Measurements from ENCODE around the gene NOTCH1.

NOTCH1 gene

DNA sequence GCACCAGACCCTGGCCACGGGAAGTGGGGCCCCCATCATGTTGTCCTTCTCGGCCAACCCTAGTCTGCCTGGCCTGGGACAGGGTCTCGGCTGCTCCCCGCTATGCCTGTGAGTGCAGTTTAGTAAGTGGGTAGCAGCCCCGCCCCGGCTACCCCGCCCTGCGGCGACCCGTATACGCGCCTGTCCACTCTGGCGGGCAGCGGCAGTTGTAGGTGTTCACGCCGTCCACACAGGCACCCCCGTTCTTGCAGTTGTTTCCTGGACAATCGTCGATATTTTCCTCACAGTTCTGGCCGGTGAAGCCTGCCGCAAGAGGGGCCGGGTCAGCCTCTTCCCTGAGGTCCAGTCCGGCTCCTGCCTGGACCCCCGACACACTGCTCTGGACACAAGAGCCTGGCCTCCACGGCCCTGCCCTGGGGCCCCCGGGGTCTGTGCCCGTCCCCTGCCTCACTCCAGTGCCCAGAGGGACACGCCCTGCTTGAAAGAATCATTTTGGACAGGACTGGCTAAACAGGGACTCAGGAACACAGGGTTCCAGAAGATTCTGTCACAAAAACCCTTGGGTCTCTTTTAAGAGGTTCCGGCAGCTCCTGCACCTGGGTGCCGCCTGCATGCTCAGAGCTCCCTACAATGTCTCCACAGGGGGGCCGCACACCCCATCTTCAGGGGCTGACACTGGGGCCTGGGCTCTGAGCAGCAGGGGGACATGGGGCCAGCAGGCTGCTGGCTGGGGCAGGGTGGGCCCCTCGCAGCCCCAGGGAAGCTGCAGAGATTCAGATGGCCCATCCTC lies 26.4 kb downstream of the NOTCH1 start:
- DNase-seq = no peak

DNA sequence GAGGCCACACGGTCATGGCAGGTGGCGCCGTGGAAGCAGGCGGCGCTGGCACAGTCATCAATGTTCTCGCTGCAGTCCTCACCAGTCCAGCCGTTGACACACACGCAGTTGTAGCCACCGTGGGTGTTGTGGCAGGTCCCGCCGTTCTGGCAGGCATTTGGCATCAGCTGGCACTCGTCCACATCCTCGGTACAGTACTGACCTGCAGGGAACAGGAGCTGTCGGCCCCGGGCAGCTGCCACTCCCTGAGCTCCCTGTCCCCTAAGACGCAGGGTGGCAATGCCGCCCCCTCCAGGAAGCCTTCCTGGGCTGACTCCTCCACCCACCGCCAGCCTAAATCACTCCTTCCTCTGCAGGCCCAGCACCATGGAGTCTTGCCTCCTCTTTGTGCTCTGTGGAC lies 27.2 kb downstream of the NOTCH1 start:
- DNase-seq = no peak

DNA sequence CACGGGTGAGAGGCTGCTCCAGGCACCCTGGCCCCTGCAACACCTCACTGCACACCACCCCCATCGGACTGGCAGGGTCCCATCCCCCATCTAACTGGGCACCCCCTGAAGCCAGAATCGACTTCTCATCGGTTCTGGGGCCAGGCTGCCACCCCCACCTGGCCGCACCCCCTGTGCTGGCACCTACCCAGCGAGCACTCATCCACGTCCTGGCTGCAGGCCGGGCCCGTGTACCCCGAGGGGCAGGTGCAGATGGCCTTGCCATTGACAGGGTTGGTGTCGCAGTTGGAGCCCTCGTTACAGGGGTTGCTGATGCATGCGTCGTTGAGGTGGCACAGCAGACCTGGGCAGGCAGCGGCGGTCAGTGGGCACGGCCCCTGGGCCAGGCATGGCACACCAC lies 27.9 kb downstream of the NOTCH1 start:
- no peak for DNase-seq

DNA sequence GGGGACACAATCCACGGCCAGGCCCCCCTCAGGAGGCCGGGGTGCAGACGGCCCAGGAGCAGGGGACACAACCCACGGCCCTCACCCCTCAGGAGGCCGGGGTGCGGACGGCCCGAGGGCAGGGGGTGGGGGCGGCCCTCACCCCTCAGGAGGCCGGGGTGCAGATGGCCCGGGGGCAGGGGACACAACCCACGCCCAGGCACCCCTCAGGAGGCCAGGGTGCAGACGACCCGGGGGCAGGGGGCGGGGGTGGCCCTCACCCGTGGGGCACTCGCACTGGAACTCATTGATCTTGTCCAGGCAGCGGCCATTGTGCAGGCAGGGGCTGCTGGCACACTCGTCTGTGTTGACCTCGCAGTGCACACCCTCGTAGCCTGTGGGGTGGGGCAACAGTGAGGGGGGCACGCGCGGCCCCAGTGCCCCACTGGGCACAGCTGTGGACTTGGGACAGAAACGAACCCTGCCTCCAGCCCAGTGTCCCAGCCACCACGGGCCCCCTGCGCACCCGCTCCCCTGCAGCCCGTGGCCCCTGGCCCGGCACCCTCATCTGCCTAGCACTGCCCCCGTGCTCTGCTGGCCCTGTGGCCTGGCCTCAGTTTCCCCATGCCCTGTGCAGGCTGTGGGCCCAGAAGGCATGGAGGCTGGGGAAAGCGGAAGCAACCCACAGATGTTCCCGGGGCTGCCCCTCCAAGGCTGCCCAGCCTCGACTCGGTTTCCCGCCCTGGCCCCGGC lies 28.7 kb downstream of the NOTCH1 start:
- no peak for DNase-seq

DNA sequence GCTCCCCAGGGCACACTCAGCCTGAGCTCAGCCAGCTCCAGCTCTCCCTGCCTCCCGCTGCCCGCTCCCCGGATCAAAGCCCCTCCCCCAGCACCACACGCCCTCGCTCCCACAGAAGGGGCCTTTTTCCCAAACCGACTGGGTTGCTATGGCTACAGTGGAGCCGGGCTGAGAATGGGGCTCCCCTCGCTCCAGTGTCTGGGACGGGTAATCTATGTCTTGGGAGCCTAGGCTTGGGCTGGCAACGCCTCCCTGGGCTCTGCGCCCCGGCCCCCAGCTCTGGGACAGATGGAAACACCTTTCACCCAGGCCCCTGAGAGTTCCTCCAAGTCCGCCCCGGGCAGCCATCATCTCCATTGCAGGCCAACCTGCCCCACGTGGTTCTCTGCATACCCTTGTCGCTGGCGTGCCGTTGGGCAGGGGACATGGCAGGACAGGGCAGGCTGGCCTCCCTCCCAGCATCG lies 29.6 kb downstream of the NOTCH1 start:
- DNase-seq = peak in 53 of 56 donors; percentile 37 to 96 (median 79)

DNA sequence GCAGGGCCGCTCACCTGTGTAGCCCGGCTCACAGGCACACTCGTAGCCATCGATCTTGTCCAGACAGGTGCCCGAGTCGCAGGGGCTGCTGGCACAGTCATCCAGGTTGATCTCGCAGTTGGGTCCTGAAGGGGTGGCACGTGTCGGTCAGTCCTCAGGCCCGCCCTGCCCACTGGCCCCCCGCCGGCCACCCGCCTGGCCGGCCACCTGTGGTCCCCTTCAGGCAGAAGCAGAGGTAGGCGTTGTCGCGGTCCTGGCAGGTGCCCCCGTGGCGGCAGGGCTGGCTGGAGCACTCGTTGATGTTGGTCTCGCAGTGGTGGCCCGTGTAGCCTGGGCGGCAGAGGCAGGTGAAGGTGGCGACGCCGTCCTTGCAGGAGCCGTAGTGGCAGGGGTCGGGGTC lies 30.6 kb downstream of the NOTCH1 start:
- DNase-seq = no peak

DNA sequence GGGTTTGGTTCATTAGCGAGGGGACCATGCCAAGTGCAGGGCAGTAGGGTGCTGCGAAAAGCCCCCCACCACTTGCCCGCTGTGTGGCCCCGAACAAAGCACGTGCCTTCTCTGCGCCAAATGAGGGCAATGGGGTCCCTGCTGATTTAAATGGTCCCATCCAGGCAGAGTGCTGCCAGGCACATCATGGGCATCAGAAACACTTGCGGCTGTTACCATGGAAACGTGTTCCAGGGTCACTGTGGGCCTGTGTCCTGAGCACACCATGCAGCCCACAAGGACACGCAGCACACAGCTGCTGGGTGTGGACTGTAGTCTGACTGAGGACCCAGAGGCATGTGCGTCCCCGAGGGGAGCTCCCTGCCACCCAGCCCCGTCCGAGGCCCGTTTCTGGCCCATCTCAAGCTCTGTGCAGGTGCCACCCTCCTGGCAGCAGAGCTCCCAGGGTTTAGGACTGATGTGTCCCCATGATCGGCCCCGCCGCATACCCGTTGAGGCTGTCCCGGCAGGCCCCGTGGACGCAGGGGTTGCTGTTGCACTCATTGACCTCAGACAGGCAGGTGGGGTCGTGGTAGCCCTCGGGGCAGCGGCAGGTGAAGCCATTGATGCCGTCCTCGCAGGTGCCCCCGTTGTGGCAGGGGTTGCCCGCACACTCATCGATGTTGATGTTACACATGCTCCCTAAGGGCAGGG lies 31.7 kb downstream of the NOTCH1 start:
- DNase-seq = peak in 8 of 56 donors; percentile 23 to 51 (median 29)

DNA sequence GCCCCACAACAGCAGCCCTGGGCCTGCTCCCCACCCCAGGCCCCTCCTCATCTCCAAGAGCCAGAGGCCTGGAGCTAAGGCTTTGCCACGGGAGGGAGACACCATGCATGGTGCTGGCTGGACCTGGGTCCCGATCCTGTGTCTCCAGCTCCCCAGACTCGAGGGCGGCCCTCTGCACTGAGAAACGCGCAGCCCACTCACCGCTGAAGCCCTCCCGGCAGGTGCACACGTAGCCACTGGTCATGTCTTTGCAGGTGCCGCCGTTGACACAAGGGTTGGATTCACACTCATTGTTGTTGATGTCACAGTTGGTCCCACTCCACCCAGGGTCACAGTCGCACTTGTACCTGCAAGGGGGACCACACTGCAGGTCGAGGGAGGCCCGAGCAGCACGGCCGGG lies 32.7 kb downstream of the NOTCH1 start:
- DNase-seq = no peak

DNA sequence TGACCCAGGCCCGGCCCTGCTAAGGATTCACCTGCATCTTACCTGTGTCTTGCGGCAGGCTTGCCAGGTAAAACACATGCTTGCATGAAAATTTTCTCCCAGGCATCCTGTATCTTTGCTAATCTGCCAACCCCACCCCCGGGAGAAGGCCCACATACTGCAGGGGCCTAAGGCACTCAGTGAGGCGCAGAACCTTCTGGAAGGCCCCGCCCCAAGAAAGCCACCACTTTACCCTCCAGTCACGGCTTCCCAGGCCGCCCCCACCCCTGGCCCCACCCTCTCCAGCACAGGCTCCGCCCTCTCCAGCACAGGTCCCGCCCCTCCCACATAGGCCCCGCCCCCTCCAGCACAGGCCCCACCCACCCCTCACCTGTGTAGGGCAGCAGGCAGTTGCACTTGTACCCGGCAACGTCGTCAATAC lies 33.2 kb downstream of the NOTCH1 start:
- peak in 15 of 56 donors; percentile 34 to 80 (median 59) for DNase-seq

DNA sequence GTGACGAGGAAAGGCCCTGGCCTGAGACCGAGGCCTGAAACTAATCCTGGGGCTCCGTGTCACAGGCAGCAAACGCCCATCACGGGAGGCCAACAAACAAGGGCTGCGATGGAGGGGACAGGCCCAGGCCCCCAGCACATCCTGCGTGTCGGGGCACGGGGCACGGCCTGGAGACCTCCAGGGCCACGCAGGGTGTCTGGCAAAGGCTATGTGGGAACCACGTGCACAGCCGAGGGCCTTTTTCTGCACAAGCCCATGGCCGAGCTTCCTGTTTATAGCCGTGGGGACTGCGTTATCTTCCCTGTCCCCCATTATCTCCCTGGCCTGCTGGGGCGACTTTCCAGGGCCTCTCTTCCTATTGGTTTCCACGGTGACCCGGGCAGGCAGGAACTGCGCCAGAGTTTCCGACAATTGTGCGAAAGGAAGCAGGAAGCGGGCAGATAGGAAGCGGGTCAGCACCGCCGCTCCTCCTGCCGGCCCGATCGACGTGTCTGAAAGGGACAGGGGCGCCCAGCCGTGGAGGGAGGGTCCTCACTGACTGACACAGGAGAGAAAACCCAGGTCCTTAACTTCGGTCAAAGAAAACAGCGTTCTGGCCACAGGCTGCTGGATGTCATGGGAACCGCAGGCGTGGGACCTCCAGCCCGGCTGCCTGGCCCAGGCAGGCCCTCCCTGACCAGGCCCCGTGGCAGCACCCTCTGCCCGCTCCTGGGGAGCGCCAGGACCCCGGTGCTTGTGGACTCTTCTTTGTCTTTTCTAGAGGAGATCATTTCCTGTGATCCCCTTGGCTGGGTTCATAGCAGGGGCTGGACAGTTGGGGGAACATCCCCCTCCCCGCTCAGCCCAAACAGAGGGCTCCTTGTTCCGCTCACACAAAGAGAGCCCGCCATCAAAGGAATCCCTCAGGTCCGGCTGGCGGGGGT lies 33.9 kb downstream of the NOTCH1 start:
- peak in 54 of 56 donors; percentile 13 to 90 (median 78) for DNase-seq

DNA sequence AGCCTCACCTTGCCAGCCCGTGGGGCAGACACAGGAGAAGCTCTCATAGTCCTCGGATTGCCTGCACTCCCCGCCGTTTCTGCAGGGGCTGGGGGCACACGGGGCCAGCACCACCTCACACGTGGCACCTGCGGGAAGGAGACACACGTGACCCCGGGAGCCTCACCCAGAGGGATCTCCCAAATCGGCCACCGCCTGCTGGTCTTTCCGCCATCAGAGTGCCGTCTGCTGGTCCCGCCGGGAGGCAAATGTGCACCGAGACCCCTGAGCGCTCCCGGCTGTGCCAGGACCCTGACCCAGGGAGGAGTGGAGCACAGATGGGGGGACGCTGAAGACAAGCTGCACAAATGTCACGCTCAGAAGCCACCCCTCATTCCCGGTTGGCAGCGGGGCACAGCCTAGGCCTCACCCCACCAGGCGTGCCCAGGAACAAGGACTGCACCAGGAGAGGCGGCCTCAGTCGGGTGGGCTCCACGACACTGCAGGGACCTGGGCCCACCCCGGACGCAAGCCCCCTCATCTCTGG lies 34.6 kb downstream of the NOTCH1 start:
- no peak for DNase-seq

DNA sequence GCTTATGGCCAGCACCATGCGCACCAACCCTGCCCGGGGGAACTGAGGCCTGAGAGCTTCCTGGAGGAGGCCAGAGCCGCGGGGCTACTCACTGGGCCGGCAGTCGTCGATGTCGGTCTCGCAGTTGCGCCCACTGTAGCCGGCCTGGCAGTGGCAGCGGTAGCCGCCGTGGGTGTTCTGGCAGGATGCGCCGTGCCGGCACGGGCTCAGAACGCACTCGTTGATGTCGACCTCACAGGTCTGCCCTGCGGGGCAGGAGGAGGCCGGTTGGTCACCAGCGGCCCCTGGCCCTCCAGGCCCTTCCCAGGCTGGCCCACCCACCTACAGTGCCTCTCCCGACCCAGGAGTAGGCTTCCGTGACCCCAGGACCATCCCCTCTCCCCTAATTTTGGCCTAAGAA lies 35.3 kb downstream of the NOTCH1 start:
- no peak for DNase-seq

DNA sequence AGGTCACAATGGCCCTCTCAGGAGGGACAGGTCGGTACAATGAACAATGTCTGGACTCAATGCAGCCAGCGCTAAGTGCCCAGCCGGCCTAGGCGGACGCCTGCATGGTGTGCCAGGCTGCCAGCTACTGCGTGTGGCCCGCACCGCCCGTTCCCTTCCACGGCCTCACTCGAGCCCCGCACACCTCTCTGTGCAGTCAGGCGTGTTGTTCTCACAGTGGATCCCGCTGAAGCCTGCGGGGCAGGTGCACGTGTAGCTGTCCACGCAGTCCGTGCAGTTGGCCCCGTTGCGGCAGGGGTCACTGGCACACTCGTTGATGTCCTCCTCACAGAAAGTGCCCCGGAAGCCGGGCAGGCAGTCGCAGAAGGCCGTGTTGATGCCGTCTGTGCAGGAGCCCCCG lies 36.3 kb downstream of the NOTCH1 start:
- no peak for DNase-seq

DNA sequence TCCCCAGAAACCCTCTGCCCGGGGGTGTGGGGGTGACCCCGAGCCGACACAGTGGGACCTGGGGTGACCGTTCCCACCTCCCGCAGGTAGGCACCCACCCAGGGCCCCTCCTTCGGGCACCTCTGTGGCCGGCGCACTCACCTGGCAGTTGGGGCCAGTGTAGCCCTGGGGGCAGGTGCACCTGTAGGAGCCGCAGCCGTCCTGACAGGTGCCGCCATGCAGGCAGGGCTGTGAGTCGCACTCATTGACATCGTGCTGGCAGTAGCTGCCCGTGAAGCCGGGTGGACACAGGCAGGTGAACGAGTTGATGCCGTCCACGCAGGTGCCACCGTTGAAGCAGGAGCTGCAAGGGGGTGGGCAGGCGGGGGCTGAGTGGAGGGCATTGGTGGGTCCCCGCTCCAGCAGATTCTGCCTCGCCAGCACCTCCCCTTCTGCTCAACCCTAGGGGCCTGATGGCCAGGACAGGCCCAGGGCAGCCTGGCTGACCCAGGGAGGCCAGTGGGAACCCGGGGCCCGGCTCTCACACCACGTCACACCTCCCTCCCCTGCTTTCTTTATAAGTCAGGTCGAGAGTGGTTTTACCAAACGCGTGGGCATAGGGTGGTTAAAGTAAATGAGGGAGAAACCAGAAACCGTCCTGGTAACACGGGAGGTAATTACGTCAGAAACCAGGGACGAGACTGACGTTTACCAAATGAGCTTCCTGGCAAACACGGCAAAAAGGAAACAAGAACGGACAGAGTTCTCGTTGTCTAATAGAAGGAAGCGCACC lies 36.9 kb downstream of the NOTCH1 start:
- no peak for DNase-seq

DNA sequence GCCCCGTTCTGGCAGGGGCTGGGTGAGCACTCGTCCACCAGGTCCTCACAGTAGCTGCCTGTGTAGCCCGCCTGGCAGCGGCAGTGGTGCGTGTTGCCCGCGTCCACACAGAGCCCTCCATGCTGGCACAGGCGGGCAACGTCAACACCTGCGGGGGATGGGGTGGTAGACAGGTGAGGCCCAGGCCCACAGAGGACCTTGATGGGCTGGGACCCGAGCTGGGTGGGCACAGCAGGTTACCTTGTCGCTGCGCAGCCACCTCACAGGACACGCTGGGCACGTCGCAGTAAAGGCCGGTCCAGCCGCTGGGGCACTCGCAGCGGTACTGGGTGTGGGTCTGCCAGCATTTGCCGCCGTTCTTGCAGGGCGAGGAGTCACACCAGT lies 37.9 kb downstream of the NOTCH1 start:
- no peak for DNase-seq

DNA sequence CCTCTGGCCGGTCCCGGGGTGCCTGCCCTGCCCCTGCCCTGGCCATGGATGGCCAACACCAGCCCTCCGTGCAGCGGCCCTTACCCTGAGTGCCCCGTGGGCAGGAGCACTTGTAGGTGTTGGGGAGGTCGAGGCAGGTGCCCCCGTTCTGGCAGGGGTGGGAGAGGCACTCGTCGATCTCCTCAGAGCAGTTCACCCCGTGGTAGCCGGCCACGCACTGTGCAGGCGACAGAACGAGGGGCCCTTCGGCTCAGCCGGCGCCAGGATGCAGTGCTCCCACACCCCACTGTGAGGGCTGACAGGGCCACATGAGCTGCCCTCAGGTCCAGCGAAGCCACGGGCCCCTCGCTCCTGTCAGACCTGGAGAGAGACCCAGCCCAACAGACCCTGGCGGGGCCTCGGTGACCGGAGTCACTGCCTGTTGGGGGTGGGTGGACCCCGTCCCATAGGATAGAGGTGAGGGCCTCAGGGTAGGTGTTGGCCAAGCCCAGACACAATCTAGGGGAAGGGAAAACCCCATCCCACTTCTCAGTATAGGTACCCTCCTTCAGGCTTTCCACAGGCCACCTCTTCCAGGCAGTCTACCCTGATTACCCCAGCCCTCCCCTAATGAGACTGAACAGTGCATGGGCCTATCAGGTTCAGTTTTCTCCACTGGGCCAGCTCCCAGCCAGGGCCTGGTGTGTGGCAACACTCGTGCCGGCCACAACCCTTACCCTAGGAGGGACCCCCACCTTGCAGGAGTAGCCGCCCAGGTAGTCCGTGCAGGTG lies 38.4 kb downstream of the NOTCH1 start:
- no peak for DNase-seq

DNA sequence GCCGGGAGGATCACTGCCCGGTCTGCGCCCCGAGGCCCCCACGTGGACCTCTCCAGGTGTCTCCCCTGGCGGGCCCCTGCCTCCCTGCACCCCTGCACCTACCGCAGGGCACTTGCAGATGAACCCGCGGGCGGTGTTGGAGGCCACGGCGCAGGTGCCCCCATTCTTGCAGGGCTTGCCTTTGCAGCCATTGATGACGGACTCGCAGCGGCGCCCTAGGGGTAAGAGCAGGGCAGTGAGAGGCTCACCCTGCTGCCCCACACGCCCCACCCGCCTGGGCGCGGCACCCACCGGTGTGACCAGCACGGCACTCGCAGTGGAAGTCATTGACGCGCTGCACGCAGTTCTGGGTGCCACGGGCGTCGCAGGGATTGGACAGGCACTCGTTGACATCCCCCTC lies 39.4 kb downstream of the NOTCH1 start:
- DNase-seq = no peak

DNA sequence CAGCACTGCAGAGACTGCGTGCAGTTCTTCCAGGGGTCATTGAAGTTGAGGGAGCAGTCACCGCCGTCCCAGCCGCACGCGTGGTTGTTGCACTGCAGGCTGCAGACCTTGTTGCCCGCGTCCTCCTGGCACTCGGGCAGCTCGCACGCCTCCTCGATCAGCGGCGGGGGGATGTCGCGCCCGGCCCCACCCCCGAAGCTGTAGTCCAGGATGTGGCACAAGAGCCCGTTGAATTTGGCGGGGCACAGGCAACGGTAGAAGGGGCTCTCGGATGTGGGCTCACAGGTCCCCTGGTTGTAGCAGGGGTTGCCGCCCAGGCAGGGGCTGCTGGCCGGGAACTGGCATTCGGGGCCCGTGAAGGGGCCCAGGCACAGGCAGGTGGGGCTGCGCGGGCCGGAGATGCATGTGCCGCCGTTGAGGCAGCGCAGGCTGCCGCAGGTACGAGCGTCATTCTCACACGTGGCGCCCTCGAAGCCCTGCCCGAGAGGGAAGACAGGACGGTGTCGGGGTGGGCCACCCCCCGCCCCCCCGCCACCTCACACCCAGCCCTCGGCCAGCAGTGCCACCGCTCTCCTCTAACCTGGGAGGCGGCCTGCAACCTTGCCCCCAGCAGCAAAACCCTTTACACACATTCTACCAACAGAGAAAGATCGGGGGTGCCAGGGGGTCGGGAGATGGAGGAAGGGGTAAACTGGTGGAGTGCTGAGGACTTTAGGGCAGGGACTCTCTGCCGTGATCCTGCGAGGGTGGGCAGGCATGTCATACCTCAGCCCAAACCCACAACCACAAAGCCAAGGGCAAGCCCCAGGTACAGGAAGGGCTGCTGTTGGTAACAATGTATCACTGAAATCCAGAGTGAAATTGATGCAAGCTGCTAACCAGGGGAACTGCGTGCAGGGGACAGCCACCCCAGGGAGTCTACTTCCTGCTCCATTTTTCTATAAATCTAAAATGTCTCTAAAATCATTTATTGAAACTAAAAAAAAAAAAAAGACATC lies 40.1 kb downstream of the NOTCH1 start:
- DNase-seq = no peak
